ENCODE results near the gene CFAP46.

The CFAP46 gene

DNA sequence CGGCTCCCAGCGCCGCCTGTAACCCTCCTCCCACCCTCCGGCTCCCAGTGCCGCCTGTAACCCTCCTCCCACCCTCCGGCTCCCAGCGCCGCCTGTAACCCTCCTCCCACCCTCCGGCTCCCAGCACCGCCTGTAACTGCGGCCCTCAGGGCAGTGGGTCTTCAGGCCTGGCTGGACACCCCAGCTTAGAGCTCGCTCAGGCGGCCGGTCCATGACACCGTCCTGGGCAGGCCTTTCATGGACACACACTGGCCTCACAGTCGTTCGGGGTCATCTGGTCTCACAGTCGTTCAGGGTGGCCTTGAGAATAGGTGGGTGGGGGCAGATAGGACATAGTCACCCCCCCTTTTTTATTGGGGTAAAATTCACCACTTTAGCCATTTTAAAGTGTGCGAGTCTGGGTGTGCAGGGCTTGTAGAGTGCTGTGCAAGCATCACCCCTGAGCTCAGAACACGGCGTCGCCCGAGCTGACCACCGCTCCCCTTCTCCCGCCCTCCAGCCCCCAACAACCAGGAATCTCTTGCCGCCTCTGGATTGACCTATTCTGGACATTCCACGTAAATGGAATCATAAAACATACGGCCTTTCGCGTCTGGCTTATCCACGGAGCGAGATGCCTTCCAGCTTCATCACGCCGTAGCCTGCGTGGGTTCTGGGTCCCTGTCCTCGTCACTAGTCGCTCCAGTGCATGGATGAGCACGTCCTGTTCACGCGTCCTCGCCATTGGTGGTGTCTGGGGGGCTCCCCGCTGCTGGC, 41.1 kb upstream of the CFAP46 start:
- no peak overlapping the region for H2AFZ ChIP-seq (ENCODE audit: low read length)
- no peaks in the 10 kb centered on the region for H3K4me1 ChIP-seq (ENCODE audit: insufficient read depth, low read length, poor library complexity, severe bottlenecking)
- no peaks in the 10 kb centered on the region for H3K27me3 ChIP-seq (ENCODE audit: insufficient read depth, low read length, poor library complexity, severe bottlenecking)
- H3K9me3 ChIP-seq (ENCODE audit: insufficient read depth, low read depth, low read length): peaks cover 3% of the 10 kb centered on the region; the same call in 1 of the 2 replicates
- H3K9ac ChIP-seq (ENCODE audit: low read depth, low read length, poor library complexity, severe bottlenecking): no peak overlapping the region
- no peaks in the 10 kb centered on the region for H3K36me3 ChIP-seq (ENCODE audit: insufficient read depth, low read length)
- no peaks in the 10 kb centered on the region for H3K9me2 ChIP-seq (replicated peaks; ENCODE audit: low read depth, low read length)
- H3K4me3 ChIP-seq (ENCODE audit: low read length, poor library complexity, severe bottlenecking): no peak overlapping the region
- H3K79me2 ChIP-seq (ENCODE audit: insufficient read depth, low read length): no peaks in the 10 kb centered on the region
- no peaks in the 10 kb centered on the region for H4K20me1 ChIP-seq (ENCODE audit: insufficient read depth, low read length, poor library complexity, severe bottlenecking)
- H3F3A ChIP-seq (ENCODE audit: low read depth): no peaks in the 10 kb centered on the region
- H3K4me2 ChIP-seq (ENCODE audit: low read depth, low read length, poor library complexity, severe bottlenecking): no peak overlapping the region
- no peak for TF ChIP-seq EZH2phosphoT487 (IDR thresholded peaks at IDR 0.05; ENCODE audit: borderline replicate concordance)
- TF ChIP-seq CTCF (conservative IDR thresholded peaks at IDR 0.05; ENCODE audit: low read length): no peak

GRCh38 chr10:132982301-132982989, 40.1 kb upstream of the CFAP46 start:
- Histone ChIP-seq H3K4me2 (ENCODE audit: low read depth, low read length, poor library complexity, severe bottlenecking) (no peak overlapping the region), H4K20me1 (ENCODE audit: insufficient read depth, low read length, poor library complexity, severe bottlenecking) (no peaks in the 10 kb centered on the region), H3K9me3 (ENCODE audit: insufficient read depth, low read depth, low read length) (peaks cover 3% of the 10 kb centered on the region; the same call in 1 of the 2 replicates), H2AFZ (ENCODE audit: low read length) (no peak overlapping the region), H3K79me2 (ENCODE audit: insufficient read depth, low read length) (no peaks in the 10 kb centered on the region), H3K4me1 (ENCODE audit: insufficient read depth, low read length, poor library complexity, severe bottlenecking) (no peaks in the 10 kb centered on the region), H3F3A (ENCODE audit: low read depth) (no peaks in the 10 kb centered on the region), H3K4me3 (ENCODE audit: low read length, poor library complexity, severe bottlenecking) (no peak overlapping the region), H3K9ac (ENCODE audit: low read depth, low read length, poor library complexity, severe bottlenecking) (no peak overlapping the region), H3K27me3 (ENCODE audit: insufficient read depth, low read length, poor library complexity, severe bottlenecking) (no peaks in the 10 kb centered on the region), H3K36me3 (ENCODE audit: insufficient read depth, low read length) (no peaks in the 10 kb centered on the region), H3K9me2 (replicated peaks; ENCODE audit: low read depth, low read length) (no peaks in the 10 kb centered on the region)
- TF ChIP-seq CTCF (conservative IDR thresholded peaks at IDR 0.05; ENCODE audit: low read length): no peak
- TF ChIP-seq EZH2phosphoT487 (IDR thresholded peaks at IDR 0.05; ENCODE audit: borderline replicate concordance): no peak

DNA sequence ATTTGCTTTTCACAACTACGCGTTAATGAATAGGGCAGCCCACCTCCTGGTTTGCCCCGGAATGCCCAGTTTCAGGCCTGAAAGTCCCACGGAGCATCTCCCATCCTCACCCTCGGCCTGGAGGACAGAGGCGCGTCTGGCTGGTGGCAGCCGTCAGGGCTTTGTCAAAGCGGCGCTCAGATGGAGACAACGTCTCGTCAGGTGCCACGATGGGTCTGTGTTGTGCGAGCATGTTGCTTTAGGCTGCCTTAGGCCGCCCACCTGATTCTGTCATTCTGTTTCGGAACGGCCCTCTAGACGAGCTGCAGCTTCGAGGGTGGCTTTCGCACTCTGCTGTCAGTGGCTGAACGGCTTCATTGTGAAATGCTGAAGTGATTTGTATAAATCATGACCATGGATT, 39.4 kb upstream of the CFAP46 start:
- H2AFZ ChIP-seq (ENCODE audit: low read length): no peak overlapping the region

More for the DNA sequence above, 39.4 kb upstream of the CFAP46 start:
- Histone ChIP-seq H3K4me3 (ENCODE audit: low read length, poor library complexity, severe bottlenecking) (no peak overlapping the region), H3K27me3 (ENCODE audit: insufficient read depth, low read length, poor library complexity, severe bottlenecking) (no peaks in the 10 kb centered on the region), H4K20me1 (ENCODE audit: insufficient read depth, low read length, poor library complexity, severe bottlenecking) (no peaks in the 10 kb centered on the region), H3K9me3 (ENCODE audit: insufficient read depth, low read depth, low read length) (peaks cover 3% of the 10 kb centered on the region; the same call in 1 of the 2 replicates), H3K9ac (ENCODE audit: low read depth, low read length, poor library complexity, severe bottlenecking) (no peak overlapping the region), H3K4me1 (ENCODE audit: insufficient read depth, low read length, poor library complexity, severe bottlenecking) (no peaks in the 10 kb centered on the region), H3K4me2 (ENCODE audit: low read depth, low read length, poor library complexity, severe bottlenecking) (no peak overlapping the region), H3K9me2 (replicated peaks; ENCODE audit: low read depth, low read length) (no peaks in the 10 kb centered on the region), H3F3A (ENCODE audit: low read depth) (no peaks in the 10 kb centered on the region), H3K36me3 (ENCODE audit: insufficient read depth, low read length) (no peaks in the 10 kb centered on the region), H3K79me2 (ENCODE audit: insufficient read depth, low read length) (no peaks in the 10 kb centered on the region)
- no peak for TF ChIP-seq EZH2phosphoT487 (IDR thresholded peaks at IDR 0.05; ENCODE audit: borderline replicate concordance)
- no peak for TF ChIP-seq CTCF (conservative IDR thresholded peaks at IDR 0.05; ENCODE audit: low read length)
